ENCODE results near the gene DLG2.

The DLG2 gene

DNA sequence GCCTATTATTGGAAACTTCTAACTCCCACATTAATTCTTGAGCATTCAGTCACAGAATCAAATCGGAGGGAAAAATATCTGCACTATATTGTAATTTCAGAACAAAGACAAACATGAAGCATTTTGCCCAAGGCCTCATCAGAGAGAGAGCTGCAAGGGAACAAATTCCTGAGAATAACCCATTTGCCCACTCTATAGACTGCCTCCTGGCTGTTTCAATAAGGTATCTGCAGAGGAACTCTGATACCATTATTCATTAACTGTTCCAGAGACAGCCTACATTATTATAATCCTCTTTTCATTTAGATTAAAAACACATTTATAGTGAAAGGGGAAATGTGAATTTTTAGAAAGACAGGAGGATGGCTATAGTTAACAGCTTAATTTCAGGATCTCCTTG lies 663.9 kb downstream of the DLG2 start:
- DNase-seq = no peak

DNA sequence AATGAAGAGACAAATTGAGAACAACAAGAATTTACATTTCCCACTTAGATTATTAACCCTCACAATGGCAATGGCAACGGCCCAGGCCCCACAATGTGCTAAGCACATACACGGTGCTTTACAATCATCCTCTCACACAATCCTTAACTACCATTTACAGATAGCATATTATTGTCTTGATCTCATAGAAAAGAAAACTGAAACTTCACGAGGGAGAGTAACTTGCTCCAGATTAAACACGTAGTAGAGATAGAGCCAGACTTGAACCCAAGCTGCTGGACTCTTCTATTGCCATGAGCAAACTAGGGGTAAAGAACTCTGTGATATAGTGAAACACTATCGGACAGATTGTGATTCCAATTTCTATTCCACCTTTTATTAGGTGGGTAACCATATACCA lies 665.1 kb downstream of the DLG2 start:
- DNase-seq = no peak

DNA sequence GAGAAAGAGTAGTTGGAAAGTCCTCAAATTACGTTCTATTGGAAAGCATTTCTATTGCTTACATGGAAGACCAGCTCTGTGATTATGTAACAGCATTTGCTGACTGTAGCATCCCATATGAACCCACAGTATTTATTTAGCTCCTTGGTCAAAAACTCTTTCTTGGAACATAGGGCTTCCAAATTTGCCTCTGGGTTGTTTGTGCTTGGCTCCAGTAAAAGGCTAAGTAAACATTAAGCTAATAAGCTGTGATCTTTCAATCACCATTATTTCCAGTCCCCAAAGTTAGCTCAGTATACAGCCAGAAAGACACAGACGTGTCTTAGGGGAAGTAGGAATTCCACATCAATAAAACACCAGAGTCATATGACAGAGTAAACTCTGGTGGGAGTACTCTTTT lies 668.8 kb downstream of the DLG2 start:
- no peak for DNase-seq

DNA sequence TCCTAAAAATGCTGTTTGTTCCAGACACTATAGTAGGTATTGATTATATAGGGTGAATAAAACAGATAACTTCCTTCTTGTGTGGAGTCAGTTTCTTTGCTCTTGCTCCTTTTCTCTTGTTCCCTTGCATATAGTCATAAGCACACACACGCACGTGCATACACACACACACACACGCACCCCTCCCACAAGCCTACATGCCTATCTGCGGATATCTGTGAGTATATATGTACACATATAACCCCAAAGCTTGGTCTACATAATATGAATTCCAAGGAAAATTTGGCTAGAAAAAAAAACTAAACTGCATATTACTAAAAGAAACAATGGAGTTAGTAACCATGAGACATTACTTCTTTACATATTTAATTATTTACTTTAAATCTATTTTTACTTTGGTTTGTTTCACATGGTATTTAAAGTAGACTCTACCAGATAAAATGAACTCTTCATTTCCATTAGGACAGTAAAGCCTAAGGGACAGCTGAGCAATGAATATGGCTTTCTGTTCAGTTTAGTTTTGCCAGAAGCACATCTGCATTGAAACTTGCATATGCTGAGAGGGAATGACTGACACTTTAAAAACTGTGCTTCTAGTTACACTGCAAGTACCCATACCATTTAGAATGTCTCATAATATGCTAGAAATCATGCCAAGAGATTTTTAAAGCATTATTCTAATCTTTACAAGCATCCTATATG lies 676.4 kb downstream of the DLG2 start:
- no peak for DNase-seq

DNA sequence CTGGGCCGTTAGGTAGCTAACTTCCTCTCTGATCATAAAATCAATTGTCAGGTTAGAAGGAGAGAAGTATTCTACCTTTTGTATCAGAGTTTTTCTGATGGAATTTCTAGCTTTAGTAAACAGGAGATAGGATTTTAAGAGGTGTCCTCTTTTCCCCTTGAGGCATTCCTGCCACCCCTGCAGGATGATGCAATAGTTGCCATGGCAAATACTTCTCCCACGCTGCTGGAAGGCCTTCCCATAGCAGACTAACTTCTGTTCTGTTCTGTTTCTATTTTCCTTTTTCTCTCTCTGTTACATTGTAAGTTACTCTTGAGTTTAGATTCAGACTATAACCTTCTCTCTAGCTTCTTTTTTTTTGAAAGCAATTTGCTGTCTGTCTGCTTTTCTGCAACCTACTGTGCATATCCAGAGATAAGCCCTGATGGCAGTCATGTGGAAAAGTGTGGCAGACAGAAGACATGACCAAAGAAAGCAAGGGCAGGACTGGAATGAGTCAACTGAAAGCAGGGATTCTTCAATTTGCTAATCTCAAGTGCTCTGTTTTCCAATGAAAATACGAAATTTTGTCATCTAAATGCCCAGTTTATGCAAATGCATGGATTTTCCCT lies 679.1 kb downstream of the DLG2 start:
- no peak for DNase-seq

DNA sequence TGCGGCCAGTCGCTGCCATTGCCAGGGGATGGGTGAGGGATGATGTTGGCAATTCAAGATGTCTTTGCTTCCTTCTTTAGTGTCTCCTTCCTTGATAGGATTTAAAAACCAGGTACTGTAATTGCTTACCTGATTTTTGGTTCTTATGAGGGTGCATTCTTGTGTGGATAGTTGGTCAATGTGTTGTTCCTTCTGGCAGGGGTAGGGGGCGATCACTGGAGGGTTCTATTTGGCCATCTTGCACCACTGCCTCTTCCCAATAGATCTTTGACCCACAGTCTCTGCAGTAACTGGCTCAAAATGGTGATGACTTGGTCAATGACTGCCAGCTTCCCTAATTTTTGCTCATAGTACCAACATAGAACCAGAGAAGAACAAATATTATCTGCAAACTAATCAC lies 680.1 kb downstream of the DLG2 start:
- no peak for DNase-seq

DNA sequence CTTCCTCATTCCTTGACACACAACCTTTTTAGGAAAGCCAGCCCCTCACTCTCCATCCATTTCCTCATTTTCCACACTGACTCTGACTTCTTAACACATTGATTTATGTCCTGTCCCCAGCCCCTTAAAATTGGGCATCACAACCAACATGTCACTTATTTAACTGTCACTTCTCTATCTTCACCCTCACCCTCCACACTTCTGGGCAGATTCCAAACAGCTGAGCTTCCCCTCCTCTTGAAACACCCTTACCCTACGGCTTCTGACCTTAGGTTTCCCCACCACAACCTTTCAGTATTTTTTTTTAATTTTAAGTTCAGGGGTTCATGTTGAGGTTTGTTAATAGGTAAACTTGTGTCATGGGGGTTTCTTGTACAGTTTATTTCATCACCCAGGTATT lies 696.3 kb downstream of the DLG2 start:
- DNase-seq = no peak

DNA sequence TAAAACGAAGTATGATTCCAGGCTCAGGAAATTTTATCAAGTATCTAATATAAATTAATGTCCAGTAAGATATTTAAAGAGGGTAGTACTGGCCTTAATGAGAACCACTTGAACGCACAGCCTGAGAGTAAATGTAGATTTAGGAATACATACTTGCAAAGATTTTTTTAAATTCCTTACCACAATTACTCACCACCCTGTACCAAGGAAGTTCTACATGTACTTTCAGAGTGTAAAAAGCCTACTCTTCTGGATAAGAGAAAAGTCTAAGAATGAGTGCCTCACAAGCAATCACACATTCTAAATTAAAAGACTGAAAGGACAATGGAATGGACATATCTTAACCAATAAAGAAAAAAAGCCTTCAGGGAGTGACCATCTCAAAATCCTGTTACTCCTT lies 697.4 kb downstream of the DLG2 start:
- DNase-seq = no peak

DNA sequence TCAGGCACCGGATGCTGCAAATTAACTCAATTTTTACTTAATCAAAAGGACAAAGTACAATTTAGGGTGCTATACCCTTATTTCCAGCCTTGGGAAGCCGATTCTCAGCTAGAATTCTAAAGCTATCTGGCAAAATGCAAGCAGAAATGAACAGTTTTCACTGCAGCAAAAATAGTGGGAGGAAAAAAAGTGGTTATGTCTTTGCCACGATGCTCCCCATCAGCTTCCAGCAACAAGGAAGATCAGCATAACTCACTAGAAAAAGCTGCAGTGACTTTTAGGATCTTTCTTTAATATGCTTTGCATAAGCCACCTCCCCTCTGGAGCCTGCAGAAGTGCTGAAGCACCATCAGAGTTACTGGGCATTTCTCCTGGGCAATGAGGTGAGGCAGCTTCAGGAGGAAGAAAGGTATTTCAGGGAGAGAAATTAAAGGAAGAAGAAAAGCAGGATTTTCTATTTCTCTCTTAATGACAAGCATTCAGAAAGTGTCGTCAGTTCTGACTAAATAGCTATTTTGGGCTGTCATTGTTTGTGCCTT lies 702.9 kb downstream of the DLG2 start:
- no peak for DNase-seq

DNA sequence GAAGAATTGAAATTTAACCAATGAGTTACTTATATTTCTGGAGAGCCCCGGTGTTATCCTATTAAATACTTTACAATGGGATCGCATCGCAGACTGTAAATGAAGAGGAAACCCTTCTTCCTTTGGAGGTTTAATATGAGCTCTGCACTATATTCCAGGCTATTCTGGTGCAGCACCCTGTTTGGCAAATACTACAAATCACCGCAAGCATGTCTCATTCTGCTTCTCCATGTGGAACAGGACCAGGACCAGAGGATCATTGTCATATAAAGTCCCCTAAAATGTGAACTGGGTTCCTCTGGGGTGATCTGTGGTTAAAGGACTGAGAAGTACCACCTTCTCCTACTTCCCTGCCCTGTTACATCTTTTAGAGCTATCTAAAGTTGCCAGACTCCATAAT lies 703.7 kb downstream of the DLG2 start:
- DNase-seq = no peak

DNA sequence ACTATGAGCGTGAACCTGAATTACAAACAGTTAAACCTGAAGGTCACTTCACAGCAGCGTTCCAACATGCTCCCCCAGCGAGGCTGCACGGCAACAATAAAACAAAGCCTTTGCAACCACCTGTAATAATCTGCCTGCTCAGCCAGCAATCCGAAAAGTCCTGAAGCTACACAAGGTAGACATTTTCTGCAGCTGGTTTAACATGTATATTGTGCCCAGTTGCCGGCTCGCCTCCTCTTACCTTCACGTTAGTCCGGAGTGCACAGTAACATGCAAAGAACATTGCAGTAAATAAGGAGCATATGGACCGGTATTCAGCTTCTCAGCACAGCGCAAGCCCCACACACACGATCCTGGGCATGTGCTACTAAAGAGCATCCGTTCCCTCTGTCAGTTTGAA lies 704.3 kb downstream of the DLG2 start:
- no peak for DNase-seq

DNA sequence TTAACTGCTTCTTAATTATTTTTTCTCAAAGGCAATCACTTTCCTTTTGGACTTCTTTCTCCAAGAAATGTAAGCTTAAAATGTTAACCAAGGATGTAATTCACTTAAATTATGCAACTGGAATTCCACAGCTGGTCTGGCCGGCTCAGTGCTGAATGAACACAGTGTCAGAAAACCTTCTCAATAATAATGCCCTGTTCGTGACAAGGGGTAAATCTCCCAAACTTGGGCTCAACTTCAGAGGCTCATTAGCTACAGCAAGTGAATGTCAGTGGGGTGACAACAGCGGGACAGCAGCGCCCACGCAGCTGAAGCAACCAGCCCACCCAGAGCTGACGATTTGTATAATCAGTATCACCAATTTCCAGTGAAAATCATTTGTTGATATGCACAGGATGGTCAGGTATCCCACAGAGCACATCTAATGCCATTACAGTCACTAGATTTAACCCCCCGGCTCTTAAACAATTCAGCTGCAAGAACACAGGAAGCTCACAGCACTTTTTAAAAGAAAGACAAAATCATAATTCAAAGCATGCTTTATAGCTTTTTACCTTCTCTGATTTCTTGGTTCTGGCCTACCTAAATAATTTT lies 704.8 kb downstream of the DLG2 start:
- DNase-seq = no peak

DNA sequence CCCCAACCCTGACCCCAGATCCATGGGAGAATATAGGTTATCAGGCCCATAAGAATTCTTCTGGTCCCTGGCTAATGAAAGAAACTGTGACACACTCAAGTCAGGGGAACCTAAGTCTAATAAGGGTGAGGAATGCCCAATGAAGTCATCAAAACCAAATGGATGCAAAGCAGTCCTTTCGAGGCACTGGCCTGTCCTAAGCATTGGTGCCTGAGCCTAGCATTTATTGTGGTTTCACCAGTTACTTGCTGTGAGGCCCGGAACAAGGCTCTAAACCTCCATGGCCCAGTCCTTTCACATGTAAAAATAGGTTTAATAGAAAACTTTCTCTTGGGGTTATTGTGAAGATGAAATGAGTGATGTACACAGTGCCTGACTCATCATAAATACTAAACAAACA lies 712.6 kb downstream of the DLG2 start:
- no peak for DNase-seq

DNA sequence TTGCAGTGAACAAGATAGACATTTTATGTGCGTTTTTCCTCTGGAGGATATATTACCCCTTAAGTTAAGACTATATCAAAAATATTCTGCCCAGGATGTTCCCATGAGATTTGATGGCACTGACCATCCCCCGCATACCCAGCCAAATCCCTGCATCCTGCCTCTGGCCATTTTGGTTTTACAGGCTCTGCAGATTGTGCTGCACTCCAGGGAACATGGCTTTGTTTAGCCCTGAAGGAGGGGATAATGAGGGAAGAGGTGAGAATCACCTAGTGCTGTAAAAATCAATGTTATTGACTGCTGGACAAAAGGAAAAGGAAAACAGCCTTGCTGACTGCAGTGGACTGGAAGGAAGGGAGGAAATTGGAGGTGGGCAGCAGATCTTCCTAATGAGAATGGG lies 717.4 kb downstream of the DLG2 start:
- DNase-seq = no peak

DNA sequence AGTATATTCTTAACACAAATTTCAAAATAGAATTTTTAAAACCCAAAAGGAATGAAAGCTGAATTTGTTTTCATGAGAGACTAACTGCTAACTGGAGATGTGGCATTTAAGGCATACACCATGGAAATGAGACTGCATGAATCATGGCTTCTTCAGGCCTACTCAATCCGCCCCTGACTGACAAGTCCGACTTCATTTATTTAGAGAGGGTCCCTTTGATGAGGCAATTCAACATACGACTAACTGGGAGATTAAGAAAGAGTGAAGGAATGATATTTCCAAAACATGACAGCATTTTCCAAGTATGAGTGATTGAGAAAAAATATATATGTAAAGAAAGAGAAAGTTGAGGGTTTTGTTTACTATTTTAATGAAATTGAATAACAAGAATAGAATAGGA lies 720.1 kb downstream of the DLG2 start:
- no peak for DNase-seq

DNA sequence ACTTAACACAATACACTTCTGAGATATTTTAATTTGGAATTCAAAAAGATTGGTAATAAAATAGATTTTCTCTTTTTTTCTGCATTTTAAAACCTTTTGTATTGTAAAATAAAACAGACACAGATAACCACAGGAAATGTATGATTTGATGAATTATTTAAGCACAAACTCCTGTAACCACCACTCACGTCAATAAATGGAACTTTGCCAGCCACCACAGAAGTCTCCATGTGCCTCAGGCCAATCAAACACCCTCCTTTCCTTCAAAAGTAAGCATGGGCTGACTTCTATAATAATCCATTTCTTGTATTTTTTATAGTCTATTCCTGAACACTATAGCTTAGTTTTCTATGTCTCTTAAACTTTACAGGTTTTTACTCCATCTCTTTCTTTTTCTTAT lies 721.7 kb downstream of the DLG2 start:
- no peak for DNase-seq

DNA sequence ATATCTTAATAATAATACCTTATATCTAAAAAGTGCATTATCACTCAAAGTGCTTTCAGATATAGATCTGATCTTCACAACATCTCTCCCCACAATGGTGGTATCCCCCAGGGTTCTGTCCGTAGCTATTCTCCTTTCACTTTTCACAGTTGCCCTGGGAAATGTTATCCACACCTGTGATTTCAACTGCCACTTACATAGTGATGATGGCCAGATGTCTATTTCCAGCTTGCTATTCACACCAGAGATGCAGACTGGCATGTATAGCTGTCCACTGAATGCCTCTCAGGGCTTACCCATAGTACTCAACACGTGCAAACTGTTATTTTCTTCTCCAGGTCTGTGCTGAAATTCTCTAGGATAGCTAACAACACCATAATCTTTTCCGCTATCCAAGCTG lies 724.7 kb downstream of the DLG2 start:
- no peak for DNase-seq

DNA sequence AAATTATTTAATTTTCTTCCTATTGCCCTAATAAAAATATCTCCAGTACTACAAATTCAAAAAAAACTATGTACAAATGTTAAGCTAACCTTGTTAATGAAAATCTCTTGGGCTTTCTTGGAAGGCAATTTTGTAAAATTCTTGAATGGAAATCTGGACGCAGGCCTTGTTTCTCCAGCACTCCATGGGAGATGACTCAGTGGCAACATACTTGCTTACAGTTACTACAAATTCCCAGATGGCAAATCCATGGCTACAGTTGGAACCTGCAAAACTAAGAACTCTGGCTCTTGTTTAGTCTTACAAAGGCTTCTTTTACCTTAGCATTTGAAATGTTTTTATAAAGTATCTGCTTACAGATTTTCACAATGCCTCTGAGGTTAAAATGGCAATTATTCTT lies 725.2 kb downstream of the DLG2 start:
- DNase-seq = no peak

DNA sequence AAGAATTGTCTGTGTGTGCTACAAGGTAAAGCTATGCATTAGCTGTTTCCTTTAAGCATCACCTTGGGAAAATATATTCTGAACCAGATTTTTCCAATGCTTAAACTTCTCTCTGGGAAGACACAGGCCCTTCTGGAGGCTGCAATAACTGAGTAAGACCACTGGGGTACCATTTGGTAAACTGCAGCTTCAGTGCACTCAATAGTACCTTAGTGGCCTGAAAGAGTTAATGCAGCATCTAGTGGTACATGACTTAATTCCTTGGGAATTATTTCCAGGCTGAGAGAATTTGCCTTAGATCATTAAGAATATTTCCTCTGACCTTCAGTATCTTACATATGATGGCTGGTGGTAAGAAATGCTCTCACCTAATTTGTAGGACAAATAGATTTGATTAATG lies 727.4 kb downstream of the DLG2 start:
- no peak for DNase-seq

DNA sequence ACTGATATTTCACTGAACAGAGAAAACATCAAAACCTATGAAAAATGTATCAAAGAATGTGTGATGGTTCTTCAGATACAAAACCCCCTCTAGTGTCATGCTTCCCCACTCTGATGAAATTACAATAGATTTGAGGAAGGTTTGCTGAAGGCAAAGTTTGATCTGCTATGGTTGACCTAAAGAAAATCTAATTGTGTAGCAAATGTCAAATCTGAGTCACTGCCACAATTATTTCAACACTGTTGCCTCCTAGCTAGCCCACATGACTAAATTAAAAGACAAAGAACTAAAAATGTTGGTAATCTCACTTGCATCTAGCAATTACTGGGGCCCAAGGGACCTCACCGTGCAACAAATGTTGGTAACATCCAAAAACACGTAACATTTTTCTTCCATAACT lies 728.0 kb downstream of the DLG2 start:
- no peak for DNase-seq

DNA sequence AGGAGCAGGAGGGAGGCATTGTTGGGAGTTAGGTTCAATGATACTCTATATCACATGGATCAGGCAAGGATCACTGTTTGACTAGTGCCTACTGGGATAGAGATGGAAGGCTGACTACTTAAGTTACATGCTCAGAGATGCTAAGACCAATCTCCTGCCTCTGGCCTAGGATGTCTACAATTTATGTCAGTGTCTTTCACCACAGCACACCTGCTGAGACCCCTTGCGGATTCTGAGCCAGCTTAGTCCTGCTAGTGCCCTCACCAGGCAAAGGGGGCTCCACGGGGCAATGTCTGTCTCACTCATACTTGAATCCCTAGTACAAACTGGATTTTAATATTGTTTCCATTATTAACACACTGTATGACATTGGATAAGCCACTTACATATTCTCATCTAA lies 732.5 kb downstream of the DLG2 start:
- no peak for DNase-seq

DNA sequence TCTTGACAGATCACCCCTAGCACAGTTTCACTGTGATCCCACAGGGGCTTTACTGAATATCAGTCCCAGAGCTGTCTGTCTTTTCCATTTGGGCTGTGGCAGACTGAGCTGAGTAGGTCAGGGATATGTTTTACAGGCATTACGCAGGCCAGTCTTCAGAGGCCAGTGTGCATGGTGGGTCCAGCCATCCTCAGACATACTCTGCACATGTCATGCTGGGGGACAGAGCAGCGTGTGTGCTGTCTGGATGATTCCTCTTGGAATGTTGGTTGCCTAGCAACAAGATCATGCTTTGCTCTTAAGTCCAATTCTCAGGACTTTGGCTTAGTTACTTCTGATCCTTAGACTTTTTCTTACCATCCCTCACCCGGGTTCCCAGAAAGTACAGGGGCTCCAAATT lies 736.5 kb downstream of the DLG2 start:
- peak; percentile 18 for DNase-seq

DNA sequence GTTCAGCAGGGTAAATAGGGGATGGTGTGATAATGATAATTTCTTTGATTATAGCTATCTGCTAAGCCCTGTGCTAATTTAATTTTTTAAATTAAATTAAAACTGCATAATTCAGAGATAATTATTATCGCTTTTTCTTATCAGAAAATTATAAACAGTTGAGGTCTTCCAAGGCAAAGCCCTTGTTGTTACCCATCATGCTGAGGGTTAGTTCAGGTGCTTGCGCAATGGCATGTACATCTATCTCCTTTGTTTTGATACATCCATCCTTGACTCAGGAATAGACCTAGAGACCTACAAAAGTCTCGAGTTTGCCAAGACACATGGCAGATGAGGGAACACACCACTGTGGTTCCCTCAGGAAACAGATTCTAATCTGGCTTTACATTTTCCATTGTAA lies 737.6 kb downstream of the DLG2 start:
- DNase-seq = no peak

DNA sequence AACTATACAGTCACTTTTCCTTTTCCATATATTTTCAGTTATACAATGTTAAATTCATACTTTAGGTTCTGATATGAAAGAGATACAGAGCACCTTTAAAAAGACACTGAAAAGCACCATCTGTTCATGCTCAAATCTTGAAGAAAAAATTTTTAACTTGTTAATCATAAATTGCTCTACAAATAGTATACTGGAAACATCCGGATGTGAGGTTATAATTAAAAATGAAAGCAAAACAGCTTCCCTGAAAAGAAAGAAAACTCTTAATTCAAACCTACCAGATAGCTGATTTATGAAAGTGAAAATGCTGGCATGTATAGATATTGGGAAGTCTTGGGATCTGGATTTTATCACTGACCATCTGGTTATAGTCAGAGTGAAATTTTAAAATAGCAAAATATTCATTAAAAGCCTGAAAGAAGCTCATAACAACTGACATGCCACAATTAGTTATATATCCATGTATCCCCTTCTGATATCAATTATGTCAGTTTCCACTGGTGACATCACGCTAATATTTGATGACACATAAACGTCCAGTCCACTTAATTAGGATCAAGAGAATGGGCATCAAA lies 740.0 kb downstream of the DLG2 start:
- DNase-seq = no peak
